ENCODE measurements around the gene TADA2B.
"Not testable (repeated sequence)": the region's sequence is repeated elsewhere in the genome, so short reads cannot be mapped to it uniquely, and the experiment has no call there.

TADA2B gene

DNA sequence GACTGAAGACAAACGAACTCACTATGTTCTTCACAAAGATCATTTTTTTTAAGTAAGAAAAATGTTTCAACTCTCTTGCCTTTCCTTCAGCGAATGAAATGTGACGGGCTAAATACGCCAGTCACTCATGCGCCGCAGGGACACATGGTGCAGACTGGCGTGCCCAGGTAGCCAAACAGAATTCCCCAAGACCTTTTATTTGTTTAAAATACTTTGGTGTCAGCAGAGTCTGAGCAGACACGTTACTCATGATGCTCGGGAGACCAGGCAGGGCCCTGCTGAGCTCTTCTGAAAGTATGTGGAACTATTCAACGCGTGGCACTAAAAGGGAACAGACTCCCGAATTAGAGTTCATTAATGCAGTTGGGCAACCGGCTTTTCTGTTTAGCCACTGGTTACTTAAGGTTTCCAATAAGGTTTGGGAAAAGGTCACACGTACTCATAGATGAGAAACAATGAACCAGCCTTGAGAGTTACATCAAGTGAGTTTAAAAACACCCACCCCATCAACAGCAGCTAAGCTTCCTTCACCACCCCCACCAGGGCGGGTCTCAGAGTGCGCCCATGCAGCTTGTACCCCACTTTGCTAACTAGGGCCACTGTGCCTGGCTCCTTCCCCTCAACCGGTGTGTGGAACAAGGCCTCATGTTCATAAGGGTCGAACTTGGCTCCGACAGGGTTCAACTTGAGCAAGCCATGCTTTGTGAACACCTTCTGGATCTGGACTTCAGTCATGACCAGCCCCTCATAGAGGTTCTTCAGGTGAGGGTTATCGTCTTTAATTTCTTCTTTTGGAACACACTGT lies 17.4 kb downstream of the TADA2B start:
- DNase-seq: no peak

DNA sequence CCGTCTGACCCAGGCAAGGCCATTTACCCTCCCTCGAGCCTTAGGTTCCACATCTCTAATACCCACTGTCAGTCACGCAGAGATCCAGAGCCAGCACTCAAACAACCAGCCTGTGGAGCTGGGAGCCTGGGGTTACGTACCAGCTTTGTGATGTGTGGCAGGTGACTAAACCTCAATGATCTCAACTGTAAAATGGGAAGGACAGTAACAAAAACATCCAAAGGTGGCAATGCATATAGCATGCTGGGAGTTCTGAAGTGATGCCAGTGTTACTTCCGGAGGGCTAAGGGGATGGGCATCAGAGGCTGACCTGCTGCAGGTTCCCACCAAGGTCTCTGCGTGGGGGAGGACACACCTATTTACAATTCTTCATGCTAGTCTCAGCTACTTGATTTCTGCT lies 18.6 kb downstream of the TADA2B start:
- no peak for DNase-seq

- DNase-seq: no peak
Measured at GRCh38 chr4:7062816-7063215, 19.6 kb downstream of the TADA2B start.

- DNase-seq: no peak
Measured at GRCh38 chr4:7063362-7063761, 20.2 kb downstream of the TADA2B start.

GRCh38 chr4:7066006-7066405 lies 22.8 kb downstream of the TADA2B start:
- no peak for DNase-seq

- no peak for DNase-seq
Measured at GRCh38 chr4:7066493-7066892, 23.3 kb downstream of the TADA2B start.

DNA sequence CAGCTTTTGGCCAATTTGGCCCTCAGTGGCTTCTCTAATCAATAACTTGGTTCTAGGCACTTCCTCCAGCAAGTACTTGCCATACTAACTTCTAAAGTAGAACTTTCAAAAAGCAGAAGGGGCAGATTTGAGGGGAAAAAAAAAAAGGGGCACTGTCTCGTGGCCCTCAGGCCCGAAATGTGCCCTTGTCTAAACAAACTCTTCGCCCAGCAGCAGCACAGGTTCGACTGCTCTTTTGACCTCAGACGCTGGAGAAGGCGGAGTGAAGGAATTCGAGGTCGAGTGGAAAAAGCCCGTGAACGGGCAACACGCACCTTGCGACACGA lies 23.9 kb downstream of the TADA2B start:
- DNase-seq: no peak

DNA sequence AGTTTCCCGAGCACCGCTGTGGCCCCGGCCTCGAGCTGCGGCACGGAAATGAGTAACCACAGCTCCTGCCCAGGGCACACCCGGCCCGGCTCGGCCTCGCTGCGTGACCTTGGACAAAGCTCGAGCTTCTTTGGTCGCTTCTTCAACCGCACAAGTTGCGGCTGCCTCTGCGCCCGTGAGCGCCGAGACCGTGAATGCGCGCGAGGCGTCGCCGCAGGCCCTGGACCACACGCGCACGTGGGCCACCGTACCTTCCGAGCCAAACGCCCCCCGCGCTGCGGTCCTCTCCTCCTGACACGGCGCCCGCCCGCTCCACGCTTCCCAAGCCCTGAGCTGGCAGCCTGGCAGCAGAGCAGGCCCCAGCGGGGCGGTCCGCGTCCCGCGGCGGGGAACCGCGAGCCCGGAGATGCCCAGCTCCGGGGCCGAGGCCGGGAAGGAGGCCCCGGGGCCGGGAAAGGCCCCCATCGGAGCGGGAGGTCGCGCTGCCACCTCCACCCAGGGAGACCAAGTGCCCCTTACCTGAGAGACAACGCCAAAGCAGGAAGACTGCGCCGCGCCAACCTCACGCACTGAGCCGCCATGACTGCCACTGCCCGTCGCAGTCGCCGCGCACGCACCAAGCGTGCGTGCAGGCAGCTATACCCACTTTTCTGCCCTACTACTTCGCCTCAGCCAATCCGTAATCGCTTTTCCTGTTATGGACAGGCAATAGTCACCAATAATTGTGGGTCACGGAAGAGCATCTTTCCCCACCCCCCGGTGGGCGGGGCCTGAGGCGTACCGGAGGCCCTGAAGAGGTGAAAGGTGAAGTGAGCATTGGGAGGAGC lies 24.5 kb downstream of the TADA2B start, which contains the start of gene GRPEL1:
GRPEL1 (minus strand) TSS at position 613 of the 827 bp plus-strand sequence; CDS start at position 581, 32 bp downstream.
- DNase-seq: peak; percentile 96

DNA sequence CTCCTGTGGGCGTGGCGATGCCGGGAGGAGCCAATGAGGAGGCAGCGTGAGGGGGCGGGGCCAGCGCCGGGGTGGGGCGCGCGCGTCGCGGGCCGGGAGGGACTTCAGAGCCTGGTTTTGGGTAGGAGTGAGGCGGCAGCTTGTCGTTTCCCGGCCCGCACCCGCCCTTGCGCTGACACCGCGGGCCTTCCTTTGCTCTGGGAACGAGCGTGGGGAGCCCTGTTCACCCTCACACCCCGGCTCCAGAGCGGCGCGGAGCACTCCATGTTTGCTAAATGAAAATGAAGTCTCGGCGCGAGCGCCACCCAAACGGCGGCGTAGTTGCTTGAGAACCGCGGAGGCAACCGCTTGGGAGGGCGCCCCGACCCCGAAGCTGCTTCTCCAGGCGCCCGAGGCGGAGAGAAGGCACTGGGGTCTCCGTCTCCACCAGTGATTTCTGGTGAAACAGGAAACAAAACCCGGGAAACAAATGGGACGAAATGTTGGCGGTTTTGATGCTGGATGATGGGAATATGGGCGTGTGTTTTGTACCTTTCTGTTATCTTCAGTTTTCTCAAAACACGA lies 25.2 kb downstream of the TADA2B start:
- no peak for DNase-seq

GRCh38 chr4:7068883-7069282 lies 25.7 kb downstream of the TADA2B start:
- no peak for DNase-seq

DNA sequence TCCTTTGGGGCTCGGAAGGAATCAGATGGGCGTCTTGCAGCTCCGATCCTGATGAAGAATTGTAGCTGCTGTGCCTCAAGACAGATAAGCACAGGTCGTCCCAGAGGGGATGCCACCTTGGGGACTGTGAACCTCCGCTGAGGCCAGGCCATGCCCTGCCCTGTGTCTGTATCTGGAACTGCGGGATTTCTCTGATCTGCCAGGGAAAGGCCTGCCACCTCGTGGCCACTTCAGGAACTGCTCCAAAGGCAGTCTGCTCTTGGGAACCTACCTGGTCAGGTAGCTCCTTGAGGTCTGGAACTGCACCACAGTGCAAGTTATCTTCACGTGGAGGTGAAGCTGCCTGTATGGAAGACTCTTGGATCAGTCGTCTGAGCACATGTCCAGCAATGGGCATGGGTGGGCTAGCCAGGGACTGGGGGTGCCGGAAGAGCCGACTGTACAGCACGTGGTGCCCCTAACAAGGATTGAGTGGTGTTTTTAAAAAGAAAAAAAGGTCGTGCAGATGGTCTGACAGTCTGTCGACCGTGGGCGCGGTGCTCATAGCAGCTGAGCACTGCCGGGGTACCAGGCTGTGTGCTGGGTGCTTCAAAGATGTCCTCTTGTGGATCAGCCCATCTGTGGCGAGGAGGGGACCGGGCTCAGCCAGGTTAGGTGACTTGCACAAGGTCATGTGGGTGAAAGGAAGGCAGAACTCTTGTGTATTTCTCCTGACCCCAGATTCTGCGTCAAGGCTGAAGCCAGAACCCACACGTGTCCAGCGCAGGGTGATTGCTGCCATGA lies 27.7 kb downstream of the TADA2B start:
- no peak for DNase-seq

DNA sequence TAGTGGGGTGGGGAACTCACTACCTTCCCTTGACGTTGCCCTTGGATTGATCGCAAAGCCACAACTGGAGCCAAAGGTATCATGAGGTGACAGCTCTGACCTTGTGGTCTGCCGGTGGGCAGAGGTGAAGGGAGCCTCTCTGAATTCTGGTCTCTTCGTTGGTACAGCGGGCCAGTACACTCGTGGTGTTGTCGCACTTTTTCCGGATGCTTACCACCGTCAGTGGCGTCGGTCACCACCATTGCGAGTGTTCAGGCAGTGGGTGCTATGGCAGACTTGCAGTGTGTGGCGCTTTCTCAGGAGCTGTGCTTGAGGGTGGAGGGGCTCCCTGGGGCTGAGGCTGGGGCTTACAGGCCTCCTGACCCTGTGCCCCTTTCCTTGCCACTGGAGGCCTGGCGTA lies 29.9 kb downstream of the TADA2B start:
- no peak for DNase-seq

- DNase-seq: no peak
Measured at GRCh38 chr4:7073526-7074390, 30.6 kb downstream of the TADA2B start.

- DNase-seq: no peak
Measured at GRCh38 chr4:7074426-7074825, 31.3 kb downstream of the TADA2B start.

DNA sequence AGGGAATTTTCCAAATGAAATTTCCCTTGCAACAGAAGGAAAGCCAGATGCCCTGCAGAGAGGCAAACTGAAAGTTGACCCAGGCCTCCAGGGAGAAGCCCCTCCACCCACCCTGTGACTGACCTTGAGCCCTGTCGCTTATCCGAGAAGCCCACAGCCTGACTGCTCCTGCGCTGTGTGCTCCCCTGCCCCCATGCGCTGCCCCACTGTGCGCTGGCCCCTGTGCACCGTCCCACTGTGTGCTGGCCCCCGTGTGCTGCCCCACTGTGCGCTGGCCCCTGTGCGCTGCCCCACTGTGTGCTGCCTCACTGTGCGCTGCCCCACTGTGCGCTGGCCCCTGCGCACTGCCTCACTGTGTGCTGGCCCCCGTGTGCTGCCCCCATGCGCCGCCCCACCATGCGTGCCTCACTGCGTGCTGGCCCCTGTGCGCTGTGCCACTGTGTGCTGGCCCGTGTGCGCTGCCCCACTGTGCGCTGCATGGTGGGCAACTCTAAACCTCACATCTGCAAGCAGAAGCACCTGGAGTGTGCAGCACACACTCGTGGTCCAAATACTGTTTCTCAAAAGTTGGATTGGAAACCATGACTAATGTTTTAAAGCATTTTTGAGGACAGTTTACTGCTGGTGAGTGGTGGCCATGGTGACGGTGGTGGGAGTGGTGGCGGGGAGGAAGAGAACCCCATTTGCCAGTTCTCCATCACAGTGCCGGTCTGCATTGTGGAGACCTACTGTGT lies 33.0 kb downstream of the TADA2B start:
- DNase-seq: no peak

GRCh38 chr4:7076696-7077082 lies 33.5 kb downstream of the TADA2B start:
- no peak for DNase-seq

DNA sequence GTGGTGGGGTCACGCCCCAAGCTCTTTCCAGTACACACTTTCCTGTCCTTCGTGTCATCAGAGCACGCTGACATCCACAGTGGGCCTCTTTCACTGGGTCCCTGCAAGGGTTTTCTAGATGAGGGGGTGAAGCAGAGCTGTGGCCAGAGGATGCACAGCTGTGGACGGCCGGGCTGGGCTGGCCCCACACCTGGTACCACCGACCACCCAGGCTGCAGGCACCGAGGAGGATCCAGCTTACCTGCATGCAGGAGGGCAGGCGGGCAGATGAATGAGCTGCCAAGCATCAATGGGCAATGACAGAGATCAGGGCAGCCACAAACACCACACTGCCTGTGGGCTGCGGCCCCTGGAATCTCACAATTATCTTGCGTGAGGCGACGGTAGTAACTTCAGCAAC lies 34.2 kb downstream of the TADA2B start:
- DNase-seq: no peak

DNA sequence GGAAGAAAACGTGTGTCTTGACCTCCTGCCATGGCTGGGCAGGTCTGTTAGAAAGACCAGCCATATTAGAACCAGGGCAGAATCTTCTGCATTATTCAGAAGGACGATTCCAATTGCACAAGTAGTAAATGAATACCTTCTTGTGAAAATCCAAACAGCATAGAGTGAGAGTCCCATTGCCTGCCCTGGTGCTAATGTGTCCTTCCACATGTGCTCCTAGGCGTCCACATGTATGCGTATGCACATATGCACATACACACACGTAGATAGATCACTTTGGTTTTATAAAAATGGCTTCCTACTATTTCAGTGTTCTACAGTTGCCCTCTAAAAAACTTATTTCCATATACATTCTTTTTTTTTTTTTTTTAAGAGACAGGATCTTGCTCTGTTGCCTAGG lies 34.9 kb downstream of the TADA2B start:
- DNase-seq: no peak

DNA sequence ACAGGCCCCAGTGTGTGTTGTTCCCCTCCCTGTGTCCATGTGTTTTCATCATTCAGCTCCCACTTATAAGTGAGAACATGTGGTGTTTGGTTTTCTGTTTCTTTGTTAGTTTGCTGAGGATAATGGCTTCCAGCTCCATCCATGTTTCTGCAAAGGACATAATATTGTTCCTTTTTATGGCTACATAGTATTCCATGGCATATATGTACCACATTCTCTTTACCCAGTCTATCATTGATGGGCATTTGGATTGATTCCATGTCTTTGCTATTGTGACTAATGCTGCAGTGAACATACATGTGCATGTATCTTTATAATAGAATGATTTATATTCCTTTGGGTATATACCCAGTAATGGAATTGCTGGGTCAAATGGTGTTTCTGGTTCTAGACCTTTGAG lies 36.3 kb downstream of the TADA2B start:
- not testable (repeated sequence) for DNase-seq

DNA sequence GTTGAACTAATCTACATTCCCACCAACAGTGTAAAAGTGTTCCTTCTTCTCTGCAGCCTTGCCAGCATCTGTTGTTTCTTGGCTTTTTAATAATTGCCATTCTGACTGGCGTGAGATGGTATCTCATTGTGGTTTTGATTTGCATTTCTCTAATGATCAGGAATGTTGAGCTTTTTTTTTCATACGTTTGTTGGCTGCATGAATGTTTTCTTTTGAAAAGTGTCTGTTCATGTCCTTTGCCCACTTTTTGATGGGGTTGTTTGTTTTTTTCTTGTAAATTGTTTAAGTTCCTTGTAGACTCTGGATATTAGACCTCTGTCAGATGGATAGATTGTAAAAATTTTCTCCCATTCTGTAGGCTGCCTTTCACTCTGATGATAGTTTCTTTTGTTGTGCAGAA lies 36.7 kb downstream of the TADA2B start:
- not testable (repeated sequence) for DNase-seq

Data from GOT3 (cell line).